H54 (cell line): Measurements from ENCODE around the gene SLC4A2.

Source experiments
- DNase-seq: peaks from one replicate; pipeline ENCODE4 v3.0.0; 2011; ENCODE audit warnings: low spot score, mixed read lengths; ENCODE audit not compliant: insufficient read length
- FAIRE-seq: peaks from 3 replicates; lab custom pipeline; 2011; peaks lifted over from hg19 to GRCh38; lab: Jason Lieb, UNC
- POLR2A ChIP-seq: IDR thresholded peaks from 2 replicates; pipeline ENCODE4 v1.6.1; 2011; ENCODE audit warnings: low read depth, mild to moderate bottlenecking, low read length

SLC4A2 gene

GRCh38 chr7:151089893-151090730 is 30.7 kb downstream of the SLC4A2 start:
- no peak for FAIRE-seq

DNA sequence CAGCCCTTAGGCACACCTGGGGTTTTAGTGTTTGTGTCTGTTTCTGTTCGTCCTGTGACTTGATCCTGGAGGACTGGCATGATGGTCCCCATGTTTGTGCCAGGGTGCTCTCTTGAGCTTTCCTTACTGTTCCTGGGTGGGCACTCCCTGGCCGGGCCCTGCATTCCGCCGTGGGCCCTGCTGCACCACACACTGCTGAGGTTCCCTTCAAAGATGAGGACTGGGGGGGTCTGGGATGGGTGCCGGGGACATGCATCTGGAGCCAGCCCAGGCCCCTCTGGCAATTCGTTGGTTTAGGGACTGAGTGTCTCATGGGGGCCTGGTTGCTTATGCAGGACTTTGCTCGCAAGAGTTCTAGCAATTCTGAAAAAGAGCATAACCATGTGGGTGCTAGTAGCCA is 31.6 kb downstream of the SLC4A2 start:
- FAIRE-seq (no peak), DNase-seq (no peak)
- no peak for TF ChIP-seq POLR2A

More at GRCh38 chr7:151089893-151090730, 30.7 kb downstream of the SLC4A2 start:
- TF ChIP-seq POLR2A, result no peak
- no peak for DNase-seq

GRCh38 chr7:151091431-151091830 is 32.0 kb downstream of the SLC4A2 start:
- FAIRE-seq (no peak), DNase-seq (no peak)
- no peak for TF ChIP-seq POLR2A

GRCh38 chr7:151091988-151092387 is 32.6 kb downstream of the SLC4A2 start:
- no peak for TF ChIP-seq POLR2A
- FAIRE-seq (no peak), DNase-seq (no peak)

DNA sequence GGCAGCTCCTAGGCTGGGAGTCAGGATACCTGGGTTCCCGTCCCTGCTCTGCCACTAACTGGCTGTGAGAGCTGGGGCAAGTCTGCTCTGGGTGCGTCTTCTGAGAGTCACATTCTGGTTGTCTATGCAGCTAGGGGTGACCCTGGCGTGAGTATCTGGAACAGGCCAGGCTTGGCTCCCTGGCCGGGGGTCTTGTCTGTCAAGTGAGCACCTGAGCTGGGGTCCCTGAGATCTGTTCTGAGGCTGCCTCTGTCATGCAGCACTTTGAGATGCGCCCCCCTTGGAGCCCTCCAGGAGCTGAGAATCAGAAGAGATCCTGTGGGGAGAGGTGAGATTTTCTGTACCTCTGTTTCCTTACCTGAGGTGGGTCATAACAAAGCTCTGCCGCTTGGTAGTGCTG is 34.4 kb downstream of the SLC4A2 start:
- DNase-seq (no peak), FAIRE-seq (no peak)
- no peak for TF ChIP-seq POLR2A

GRCh38 chr7:151094675-151095074 is 35.3 kb downstream of the SLC4A2 start:
- DNase-seq (no peak), FAIRE-seq (no peak)
- no peak for TF ChIP-seq POLR2A

DNA sequence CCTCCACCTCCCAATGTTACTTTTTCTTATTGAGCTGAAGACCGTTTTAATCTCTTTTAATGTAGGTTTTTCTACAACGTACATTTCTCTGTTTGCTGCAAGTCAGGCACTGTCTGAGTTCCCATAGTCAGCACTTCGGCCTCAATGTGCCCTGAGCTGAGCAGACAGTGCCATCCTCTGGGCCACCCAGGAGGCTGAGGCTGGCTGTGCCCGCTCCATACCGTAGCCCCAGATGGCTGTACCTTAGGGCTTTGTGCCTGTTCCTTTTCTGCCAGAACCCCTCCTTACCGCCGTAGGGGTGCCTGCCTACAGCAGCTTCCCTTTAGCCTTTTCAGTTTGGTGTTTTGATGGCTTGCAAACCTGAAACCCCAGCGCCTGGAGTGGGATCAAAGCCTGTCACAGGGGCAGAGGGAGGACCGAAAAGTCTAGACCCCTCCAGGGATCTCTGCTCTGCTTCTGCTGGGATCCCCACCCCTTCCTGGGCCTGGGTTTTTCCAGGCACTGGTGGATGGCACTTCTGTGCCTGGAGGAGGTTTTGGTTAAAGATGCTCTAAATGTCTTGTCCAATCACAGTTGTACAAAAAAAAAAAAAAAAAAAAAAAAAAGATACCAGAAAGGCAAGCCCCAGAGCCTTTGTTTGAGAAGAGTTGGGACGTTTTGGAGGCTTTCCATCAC is 35.9 kb downstream of the SLC4A2 start:
- no peak for DNase-seq
- FAIRE-seq, result no peak
- no peak for TF ChIP-seq POLR2A

DNA sequence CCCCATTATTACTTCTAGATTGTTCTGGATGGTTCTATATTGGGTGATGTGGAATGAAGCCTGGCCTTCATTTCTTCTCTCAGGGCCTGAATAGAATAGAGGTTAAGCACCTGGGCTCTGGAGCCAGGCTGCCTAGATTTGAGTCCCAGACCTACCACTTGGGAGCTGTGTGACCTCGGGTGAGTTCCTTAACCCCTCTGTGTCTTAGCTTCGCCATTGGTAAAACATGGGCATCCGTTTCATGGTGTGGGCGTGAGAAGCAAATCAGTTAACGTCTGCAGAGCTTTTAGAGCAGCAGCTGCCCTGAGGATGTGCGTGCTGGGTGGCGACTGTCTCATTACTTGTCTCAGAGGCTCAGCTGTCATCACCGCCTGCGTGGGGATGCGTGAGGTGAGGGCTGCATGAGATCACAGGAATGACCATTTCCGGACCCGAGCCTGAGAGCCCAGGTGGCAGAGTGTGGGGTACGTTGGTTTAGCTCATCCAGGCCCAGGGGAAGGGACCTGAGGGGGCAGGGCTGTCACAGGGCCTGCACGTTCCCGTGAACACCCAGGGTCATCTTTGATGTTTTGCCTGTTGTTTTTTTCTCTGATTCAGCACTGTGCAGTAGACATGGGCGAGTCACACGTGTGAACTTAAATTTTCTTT is 36.6 kb downstream of the SLC4A2 start:
- DNase-seq (no peak), FAIRE-seq (no peak)
- no peak for TF ChIP-seq POLR2A

GRCh38 chr7:151099486-151100211 is 40.3 kb downstream of the SLC4A2 start:
- TF ChIP-seq POLR2A, result no peak
- DNase-seq, result no peak
- FAIRE-seq, result no peak

- FAIRE-seq, result no peak
- no peak for TF ChIP-seq POLR2A
- DNase-seq, result no peak
Measured at GRCh38 chr7:151100921-151101320, 41.5 kb downstream of the SLC4A2 start.

DNA sequence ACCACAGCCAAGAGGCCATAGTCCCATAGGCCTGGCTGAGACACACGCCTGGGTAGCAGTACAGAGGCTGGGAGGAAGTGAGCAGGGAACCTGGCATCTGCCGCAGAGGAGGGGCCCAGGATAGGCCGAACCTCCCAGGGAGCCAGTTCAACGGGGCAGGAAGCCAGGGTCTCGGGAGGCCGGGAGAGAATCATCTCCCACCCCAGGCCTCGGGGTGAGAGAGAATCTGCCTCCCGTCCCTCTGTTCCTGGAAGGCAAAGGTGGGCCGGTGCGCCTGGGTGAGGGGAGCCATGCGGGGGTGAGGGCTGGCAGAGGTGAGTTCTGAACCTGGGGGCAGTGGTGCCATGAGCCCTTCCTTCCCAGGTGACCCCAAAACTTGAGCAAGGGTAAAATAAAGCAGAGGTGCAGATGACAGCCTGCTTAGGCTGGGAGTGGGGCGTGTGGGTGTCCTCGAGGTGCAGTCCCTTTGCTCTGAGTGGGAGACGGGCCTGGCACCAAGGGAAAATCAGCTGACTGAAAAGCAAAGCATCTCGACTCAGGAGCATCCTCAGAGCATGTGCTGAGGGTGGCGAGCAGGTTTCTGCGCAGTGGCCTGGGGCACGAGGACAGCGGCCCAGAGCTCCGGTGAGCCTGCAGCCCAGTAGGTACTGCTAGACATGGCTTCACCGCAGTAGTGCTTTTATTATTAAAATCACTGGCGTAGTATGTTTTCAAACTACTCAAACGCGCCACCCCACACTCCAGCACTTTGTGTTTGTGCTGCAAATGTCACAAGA is 42.4 kb downstream of the SLC4A2 start:
- TF ChIP-seq POLR2A, result no peak
- FAIRE-seq (no peak), DNase-seq (no peak)

DNA sequence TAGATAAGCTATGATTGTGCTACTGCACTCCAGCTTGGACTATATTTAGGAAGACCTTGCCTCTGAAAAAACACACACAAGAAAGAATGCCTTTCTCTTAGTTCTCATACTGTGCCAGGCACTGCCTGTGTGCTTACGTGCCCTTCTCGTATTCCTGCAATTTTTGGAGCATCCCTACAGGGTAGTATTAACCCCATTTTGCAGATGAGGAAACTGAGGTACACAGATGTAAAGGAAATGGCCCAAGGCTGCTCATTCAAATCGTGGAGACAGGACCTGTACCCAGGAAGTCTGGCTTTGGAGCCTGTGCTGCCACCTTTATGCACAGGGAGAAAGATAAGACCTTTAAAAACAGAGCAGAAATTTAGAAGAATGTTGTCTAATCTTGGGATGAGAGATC is 43.6 kb downstream of the SLC4A2 start:
- no peak for DNase-seq
- TF ChIP-seq POLR2A, result no peak
- FAIRE-seq, result no peak

DNA sequence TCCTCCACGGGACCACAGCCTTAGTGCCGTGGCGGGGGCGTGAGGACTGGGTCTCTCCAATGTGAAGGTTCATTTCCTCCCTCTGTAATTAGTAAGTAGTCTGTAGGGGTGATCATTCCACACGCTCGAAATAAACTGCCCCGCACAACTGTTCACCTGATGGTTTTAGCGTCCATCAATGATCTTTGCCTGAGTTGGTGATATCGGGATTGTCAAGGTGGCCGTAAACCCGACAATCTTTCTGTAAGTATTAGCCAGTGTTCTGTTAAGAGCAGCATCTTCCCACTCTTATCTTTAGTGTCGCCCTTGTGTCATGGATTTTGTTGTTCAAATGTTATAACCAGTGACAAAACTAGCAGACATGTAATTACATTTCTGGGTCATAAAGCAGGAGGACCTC is 44.6 kb downstream of the SLC4A2 start:
- DNase-seq, result no peak
- no peak for TF ChIP-seq POLR2A
- FAIRE-seq, result no peak
